Large intestine (tissue), 3 donors: ENCODE data around the gene C3. TPM values are rescaled to one million over a fixed set of nuclear protein-coding genes. Genes with fewer than 3 reads are reported as not detected.

Experiments used
- DNase-seq, 2 donors: peaks; one replicate each; pipeline versions ENCODE4 v3.0.0 to v3.0.0-alpha.2; 2013
- H3K27ac ChIP-seq: one replicate; pipeline ENCODE4 v1.5.1; 2013; ENCODE audit warnings: low read length
- H3K27me3 ChIP-seq: 2 replicates; pipeline ENCODE4 v1.6.1; 2013; ENCODE audit warnings: low read length; ENCODE audit not compliant: control insufficient read depth, insufficient read depth
- H3K36me3 ChIP-seq: 2 replicates; pipeline ENCODE4 v1.6.1; 2013; ENCODE audit warnings: low read length; ENCODE audit not compliant: control insufficient read depth, insufficient read depth
- H3K4me1 ChIP-seq: one replicate; pipeline ENCODE4 v1.6.1; 2013; ENCODE audit warnings: low read length; ENCODE audit not compliant: control insufficient read depth, insufficient read depth
- H3K4me3 ChIP-seq: one replicate; pipeline ENCODE4 v1.5.1; 2013; ENCODE audit warnings: low read length
- H3K9me3 ChIP-seq: one replicate; pipeline ENCODE4 v1.6.1; 2013; ENCODE audit warnings: mild to moderate bottlenecking, low read depth, low read length, moderate library complexity; ENCODE audit not compliant: control insufficient read depth
- WGBS: methylation state at CpG from one replicate; pipeline ENCODE4 v1.1.5; 2013; ENCODE audit warnings: low lambda C conversion rate; ENCODE audit not compliant: insufficient coverage; 5-methylcytosine and 5-hydroxymethylcytosine counted together
- polyA plus RNA-seq: library from polyadenylated mRNA; unstranded; fragments of 120-200 nt; gene quantifications from one replicate; pipeline ENCODE4 v1.2.1, GENCODE V29; 2013

The C3 gene
- polyA plus RNA-seq, 1 donor: 79.1 TPM

DNA sequence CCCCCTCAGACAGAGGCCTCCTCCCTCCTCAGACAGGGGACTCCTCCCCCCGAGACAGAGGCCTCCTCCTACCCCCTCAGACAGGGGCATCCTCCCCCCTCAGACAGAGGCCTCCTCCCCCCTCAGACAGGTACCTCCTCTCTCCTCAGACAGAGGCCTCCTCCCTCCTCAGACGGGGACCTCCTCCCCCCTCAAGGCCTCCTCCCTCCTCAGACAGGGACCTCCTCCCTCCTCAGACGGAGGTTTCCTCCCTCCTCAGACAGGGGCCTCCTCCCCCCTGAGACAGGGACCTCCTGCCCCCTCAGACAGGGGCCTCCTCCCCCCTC is 13.9 kb downstream of the C3 start:
- Histone ChIP-seq H3K4me3 (no peak overlapping the region), H3K4me1 (no peaks in the 10 kb centered on the region), H3K27ac (no peak overlapping the region), H3K9me3 (no peaks in the 10 kb centered on the region), H3K36me3 (no peaks in the 10 kb centered on the region), H3K27me3 (peaks cover 23% of the 10 kb centered on the region)
- whole genome bisulfite sequencing: no CpG with 5 or more reads among the region's 3 CpGs
- DNase-seq: no peak

DNA sequence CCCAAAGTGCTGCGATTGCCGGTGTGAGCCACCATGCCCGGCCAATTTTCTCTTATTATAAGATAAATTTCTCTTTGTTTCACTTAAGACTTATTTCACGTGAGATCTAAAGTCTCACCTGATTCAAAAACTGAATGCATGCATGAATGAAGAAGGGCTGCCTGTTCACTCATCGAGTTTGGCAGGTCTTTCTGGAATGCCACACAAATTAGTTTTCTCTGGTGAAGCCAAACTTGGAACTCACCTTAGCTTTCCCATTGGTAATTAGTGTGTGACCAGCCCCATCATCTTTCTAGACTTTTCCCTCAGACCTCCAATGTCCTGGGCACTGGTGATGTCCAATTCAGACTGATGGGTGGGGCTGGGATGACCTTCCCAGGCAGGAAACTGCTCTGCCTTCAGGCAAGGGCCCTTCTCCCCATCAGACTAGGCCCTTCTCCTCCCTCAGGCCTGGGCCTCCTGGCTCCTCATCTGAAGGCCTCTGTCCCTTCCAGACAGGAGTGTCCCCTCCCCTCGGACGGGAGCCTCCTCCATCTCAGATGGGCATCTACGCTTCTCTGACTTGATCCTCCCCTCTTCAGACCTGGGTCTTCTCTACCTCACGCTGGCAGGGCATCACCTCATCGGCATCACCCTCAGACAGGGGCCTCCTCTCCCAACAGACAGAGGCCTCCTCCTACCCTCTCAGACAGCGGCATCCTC is 14.4 kb downstream of the C3 start:
- H3K27ac ChIP-seq: no peak overlapping the region
- H3K4me1 ChIP-seq: no peaks in the 10 kb centered on the region
- no peak overlapping the region for H3K4me3 ChIP-seq
- WGBS: 0% methylated on average over 1 of the region's 11 CpGs
- H3K27me3 ChIP-seq: peaks cover 18% of the 10 kb centered on the region
- no peaks in the 10 kb centered on the region for H3K36me3 ChIP-seq
- DNase-seq: no peak
- H3K9me3 ChIP-seq: no peaks in the 10 kb centered on the region

DNA sequence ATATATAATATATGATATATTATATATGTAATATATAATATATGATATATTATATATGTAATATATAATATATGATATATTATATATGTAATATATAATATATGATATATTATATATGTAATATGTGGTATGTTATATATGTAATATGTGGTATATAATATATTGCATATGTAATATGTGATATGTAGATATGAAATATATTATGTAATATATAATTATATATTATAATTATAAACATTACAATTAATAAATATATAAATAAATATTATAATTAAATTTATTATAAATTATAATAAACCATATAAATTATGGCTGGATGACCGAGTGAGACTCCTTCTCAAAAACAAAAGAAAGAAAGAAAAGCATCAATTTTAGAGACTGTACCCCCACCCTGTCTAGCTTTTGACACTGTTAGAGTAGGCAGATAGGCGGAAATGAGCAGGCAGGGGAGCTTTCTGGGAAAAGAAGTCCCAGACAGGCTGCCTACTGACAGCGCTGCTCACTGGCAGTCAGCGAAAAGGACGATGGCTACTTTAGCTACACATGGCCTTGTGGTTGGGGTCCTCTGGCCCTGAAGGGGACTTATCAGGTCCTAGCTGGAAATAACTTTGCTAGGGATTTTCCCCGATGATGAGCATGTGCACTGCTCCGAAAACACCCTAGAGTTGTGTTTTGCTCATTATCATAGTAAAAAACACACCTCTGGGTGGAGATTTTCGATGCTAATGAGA is 19.7 kb downstream of the C3 start:
- Histone ChIP-seq H3K27ac (no peak overlapping the region), H3K27me3 (no peaks in the 10 kb centered on the region), H3K36me3 (no peaks in the 10 kb centered on the region), H3K4me3 (no peak overlapping the region), H3K4me1 (no peaks in the 10 kb centered on the region), H3K9me3 (no peaks in the 10 kb centered on the region)
- DNase-seq: no peak
- WGBS: 80% methylated on average over 1 of the region's 8 CpGs

DNA sequence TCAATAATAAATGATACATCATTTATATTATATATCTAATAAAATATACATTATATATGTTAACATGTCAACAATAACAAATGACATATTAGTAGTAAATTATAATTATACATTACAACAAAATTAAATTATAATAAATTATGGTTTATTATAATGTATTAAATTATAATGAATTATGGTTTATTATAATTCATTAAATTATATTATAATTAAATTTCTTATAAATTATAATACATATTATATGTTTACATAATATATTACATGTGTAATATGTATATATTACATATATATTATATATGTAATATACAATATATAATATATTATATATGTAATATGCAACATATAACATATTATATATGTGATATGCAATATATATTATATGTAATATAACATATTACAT is 20.5 kb downstream of the C3 start:
- H3K4me3 ChIP-seq: no peak overlapping the region
- H3K27me3 ChIP-seq: no peaks in the 10 kb centered on the region
- no peaks in the 10 kb centered on the region for H3K4me1 ChIP-seq
- no peak for DNase-seq
- H3K27ac ChIP-seq: no peak overlapping the region
- H3K9me3 ChIP-seq: no peaks in the 10 kb centered on the region
- H3K36me3 ChIP-seq: no peaks in the 10 kb centered on the region

DNA sequence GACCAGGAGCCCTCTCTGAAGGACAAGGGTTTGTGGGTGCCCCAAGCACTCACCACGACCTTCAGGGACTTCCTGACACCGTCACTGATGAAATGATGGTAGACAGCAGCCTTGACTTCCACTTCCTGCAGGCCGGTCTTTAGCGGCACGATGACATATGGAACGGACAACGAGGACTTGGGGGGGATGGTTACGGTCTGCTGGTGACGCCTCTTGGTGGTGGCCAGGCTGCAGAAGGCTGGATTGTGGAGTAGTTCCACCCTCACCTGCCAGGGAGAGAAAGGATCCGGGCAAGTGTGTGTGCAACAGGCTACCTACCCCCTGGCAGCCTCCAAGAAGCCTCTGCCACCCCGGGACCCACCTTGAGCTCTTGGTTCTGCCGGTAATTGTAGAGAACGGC is 23.2 kb downstream of the C3 start:
- no peaks in the 10 kb centered on the region for H3K27me3 ChIP-seq
- H3K27ac ChIP-seq: no peak overlapping the region
- H3K36me3 ChIP-seq: no peaks in the 10 kb centered on the region
- no peak for DNase-seq
- H3K4me1 ChIP-seq: no peaks in the 10 kb centered on the region
- no peaks in the 10 kb centered on the region for H3K9me3 ChIP-seq
- no CpG with 5 or more reads among the region's 13 CpGs for WGBS
- no peak overlapping the region for H3K4me3 ChIP-seq

DNA sequence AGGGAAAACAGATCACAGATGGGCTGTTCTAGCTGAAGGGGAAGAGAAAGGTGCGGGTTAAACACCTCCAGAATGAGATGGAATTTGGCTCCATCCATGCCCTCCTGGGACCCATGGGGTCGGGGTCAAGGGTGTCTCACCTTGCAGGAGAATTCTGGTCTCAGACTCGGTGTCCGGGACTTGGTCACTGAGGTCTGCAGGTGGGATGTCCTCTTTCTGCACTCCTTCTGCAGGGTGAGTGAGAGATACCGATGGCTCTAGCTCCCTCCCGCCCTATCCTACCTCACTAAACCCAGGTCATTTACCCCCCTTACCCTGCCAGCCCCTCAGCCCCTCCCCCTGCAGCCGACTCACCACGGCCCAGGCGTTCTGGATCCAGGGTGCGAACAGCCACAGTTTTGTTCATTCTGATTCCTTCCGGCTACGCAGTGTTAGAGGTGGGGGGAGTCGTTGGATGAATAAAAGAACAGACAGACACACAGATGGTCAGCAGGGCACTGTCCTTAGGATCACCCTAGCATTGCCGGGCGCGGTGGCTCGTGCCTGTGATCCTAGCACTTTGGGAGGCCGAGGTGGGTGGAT is 24.1 kb downstream of the C3 start:
- H3K27me3 ChIP-seq: no peaks in the 10 kb centered on the region
- DNase-seq: no peak
- no peak overlapping the region for H3K4me3 ChIP-seq
- no peaks in the 10 kb centered on the region for H3K36me3 ChIP-seq
- whole genome bisulfite sequencing: no CpG with 5 or more reads among the region's 18 CpGs
- H3K4me1 ChIP-seq: no peaks in the 10 kb centered on the region
- H3K9me3 ChIP-seq: no peaks in the 10 kb centered on the region
- no peak overlapping the region for H3K27ac ChIP-seq

DNA sequence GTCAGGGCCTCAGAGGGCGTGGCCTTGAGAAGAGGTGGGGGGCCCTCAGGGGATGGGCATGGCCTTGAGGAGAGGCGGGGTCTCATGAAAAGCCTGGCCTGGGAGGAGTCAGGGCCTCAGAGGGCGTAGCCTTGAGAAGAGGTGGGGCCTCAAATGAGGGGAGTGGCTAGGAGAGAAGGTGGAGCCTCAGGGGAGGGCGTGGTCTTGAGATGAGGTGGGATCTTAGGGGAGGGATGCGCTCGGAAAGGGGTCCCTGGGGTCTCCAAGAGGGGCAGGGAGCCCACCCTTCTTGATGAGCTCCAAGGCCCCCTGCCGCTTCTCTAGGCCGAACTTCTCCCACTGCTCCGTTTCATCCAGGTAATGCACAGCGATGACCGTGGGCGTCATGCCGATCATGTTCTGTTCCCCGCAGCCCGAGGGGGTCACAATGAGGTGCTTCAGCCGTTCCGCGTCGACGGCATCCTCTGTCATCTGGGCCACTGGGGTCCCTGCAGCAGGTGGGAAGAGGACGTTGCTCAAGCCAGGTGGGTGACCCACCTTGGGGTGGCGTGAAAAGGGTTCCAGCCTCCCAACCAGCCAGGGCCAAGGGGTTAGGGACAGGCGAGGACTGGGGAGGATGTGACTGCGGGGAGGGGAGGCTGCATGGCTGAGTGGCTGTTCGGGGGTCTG is 26.2 kb downstream of the C3 start:
- WGBS: no CpG with 5 or more reads among the region's 25 CpGs
- no peak for DNase-seq
- no peaks in the 10 kb centered on the region for H3K27me3 ChIP-seq
- no peaks in the 10 kb centered on the region for H3K4me1 ChIP-seq
- H3K36me3 ChIP-seq: no peaks in the 10 kb centered on the region
- no peak overlapping the region for H3K27ac ChIP-seq
- H3K9me3 ChIP-seq: no peaks in the 10 kb centered on the region
- H3K4me3 ChIP-seq: no peak overlapping the region

DNA sequence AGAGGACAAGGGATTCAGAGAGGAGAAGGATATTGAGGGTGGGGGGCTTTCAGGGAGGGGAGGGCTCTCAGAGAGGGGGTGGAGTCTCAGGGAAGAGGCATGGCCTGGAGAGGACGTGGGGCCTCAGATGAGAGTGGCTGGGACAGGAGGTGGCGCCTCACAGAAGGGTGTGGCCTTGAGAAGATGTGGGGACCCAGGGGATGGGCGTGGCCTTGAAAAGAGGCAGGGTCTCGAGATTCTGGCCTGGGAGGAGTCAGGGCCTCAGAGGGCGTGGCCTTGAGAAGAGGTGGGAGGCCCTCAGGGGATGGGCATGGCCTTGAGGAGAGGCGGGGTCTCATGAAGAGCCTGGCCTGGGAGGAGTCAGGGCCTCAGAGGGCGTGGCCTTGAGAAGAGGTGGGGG is 26.8 kb downstream of the C3 start:
- WGBS: no CpG with 5 or more reads among the region's 7 CpGs

DNA sequence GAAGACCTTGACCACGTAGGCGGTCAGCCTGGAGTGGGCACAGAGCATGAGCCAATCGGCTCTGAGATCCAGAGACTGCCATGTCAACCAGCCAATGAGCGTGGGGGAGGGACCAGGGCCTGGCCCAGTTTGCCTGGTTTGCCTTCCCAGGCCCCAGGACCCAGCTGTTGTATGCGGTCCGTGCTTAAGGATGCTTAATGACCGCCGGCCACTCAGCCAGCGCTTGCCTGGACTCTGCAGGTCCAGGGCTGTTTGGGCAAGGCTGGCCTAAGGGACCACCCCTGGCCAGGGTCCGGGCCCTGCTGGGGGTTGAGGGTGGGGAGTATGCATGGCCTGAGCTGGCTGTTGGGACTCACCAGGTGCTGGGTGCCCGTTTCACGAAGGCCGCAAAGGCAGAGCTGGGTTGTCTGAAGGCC is 27.4 kb downstream of the C3 start:
- no CpG with 5 or more reads among the region's 13 CpGs for WGBS
- no peaks in the 10 kb centered on the region for H3K9me3 ChIP-seq
- DNase-seq: no peak
- no peaks in the 10 kb centered on the region for H3K36me3 ChIP-seq
- no peak overlapping the region for H3K27ac ChIP-seq
- no peaks in the 10 kb centered on the region for H3K4me1 ChIP-seq
- H3K27me3 ChIP-seq: no peaks in the 10 kb centered on the region
- no peak overlapping the region for H3K4me3 ChIP-seq

More for the DNA sequence above, 26.8 kb downstream of the C3 start:
- no peak overlapping the region for H3K4me3 ChIP-seq
- no peak for DNase-seq
- no peak overlapping the region for H3K27ac ChIP-seq
- no peaks in the 10 kb centered on the region for H3K27me3 ChIP-seq
- H3K4me1 ChIP-seq: no peaks in the 10 kb centered on the region
- no peaks in the 10 kb centered on the region for H3K36me3 ChIP-seq
- H3K9me3 ChIP-seq: no peaks in the 10 kb centered on the region

DNA sequence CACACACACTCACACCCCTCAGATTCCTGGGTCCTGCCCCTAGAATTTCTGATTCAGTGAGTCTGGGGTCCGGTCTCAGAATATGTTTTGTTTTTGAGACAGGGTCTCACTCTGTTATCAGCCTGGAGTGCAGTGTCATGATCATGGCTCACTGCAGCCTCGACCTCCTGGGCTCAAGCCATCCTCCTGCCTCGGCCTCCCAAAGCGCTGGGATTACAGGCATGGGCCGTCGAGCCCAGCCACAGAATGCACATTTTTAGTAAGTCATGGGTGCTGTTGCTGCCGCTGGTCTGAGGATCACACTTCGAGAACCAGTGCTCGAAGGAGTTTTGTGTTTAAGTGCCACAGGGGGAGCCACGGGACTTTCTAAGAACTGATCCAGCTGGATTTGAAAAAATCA is 28.4 kb downstream of the C3 start:
- H3K27ac ChIP-seq: no peak overlapping the region
- no peaks in the 10 kb centered on the region for H3K4me1 ChIP-seq
- no peaks in the 10 kb centered on the region for H3K27me3 ChIP-seq
- H3K9me3 ChIP-seq: no peaks in the 10 kb centered on the region
- no CpG with 5 or more reads among the region's 10 CpGs for WGBS
- no peak for DNase-seq
- no peaks in the 10 kb centered on the region for H3K36me3 ChIP-seq
- no peak overlapping the region for H3K4me3 ChIP-seq
